Uterus (tissue), 2 donors: ENCODE measurements around the gene IQGAP2.

Experiments
- POLR2A ChIP-seq, 2 donors: fragments of 450-650 bp; IDR thresholded peaks; one replicate each; pipeline ENCODE4 v1.6.1; 2016; ENCODE audit warnings: antibody characterized with exemption in 2 of 2, mild to moderate bottlenecking in 1 of 2, moderate library complexity in 1 of 2
- TF ChIP-seq, protein P1 (sequence below), 4 experiments: fragments of 200-600 bp in 2 of 4; fragments of 450-650 bp in 2 of 4; sonication (generic) in 2 of 4; IDR thresholded peaks; one replicate each; pipeline ENCODE4 v1.5.1; 2016 to 2019; ENCODE audit warnings: antibody characterized with exemption in 4 of 4, mild to moderate bottlenecking in 2 of 4, moderate library complexity in 1 of 4

DNA sequence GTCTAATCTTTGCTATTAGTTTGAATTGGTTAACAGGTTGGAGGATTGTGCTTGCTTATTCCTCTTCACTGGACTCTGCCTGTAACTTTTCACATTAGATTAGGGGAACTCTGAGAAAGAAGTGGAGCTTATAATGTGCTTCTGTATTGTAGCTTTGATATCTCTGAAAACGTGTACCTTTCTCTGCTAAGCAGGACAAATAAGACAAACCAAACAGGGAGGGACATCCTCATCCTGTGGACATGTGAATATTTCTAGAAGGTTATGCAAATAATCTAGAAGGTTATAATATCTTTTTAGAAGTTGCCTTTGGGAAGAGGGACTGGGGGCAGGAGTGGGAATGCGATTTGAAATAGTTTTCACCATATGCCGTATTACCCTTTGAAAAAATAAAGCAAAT lies 11.7 kb downstream of the IQGAP2 start:
- TF ChIP-seq, protein P1, sequence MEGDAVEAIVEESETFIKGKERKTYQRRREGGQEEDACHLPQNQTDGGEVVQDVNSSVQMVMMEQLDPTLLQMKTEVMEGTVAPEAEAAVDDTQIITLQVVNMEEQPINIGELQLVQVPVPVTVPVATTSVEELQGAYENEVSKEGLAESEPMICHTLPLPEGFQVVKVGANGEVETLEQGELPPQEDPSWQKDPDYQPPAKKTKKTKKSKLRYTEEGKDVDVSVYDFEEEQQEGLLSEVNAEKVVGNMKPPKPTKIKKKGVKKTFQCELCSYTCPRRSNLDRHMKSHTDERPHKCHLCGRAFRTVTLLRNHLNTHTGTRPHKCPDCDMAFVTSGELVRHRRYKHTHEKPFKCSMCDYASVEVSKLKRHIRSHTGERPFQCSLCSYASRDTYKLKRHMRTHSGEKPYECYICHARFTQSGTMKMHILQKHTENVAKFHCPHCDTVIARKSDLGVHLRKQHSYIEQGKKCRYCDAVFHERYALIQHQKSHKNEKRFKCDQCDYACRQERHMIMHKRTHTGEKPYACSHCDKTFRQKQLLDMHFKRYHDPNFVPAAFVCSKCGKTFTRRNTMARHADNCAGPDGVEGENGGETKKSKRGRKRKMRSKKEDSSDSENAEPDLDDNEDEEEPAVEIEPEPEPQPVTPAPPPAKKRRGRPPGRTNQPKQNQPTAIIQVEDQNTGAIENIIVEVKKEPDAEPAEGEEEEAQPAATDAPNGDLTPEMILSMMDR (IDR thresholded peaks at IDR 0.05) = no peak
- TF ChIP-seq POLR2A (IDR thresholded peaks at IDR 0.05) = no peak
